ENCODE data around the gene WNT9B.

Gene WNT9B

DNA sequence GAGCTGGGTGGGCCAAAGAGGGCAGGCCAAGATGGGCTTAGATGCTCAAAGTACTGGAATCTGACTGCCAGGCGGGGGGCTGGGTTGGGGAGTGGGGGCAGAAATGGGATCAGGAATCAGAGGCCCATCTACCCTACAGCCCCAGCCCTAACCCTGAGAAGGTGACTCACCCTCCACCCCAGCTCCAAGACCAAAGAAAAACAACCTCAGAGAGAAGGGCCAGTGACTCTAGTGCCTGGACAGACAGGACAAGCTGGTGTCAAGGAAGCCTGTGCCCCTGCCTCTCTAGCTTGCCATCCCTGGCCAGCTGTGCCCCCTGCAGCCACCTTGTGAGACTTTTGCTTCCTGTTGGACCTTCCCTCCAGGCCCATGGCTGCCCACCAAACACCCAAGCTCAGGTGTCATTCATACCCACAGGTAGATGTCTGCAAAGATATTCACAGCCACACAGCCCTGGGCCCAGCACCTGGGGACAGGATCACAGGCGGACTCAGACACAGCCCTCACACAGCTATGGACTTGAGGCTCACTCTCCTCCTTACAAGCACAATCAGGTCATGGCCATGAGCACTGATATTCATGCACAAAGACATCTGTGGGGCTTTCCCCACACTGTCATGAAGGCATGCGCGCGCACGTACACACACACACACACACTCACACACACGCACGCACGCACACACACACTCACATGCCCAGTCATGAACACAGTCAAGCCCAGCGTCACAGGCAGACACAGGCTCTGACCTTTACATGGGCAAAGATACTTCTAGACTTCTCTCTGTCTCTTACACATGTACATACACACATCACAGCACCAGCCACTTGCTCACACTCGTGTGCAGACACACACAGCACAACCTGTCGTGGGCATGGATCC is 35.7 kb upstream of the WNT9B start:
- Histone ChIP-seq H3K4me1 (peaks cover 12% of the 10 kb centered on the region), H3K27me3 (peaks cover 74% of the 10 kb centered on the region)

GRCh38 chr17:46817151-46817900 is 34.1 kb upstream of the WNT9B start:
- TF ChIP-seq Cebpa-rat (IDR thresholded peaks at IDR 0.05) = no peak
- Histone ChIP-seq H3K27me3 (peaks cover 90% of the 10 kb centered on the region), H3K36me3 (no peaks in the 10 kb centered on the region), H4K20me1 (peaks cover 49% of the 10 kb centered on the region), H3K9ac (no peak overlapping the region), H3K4me2 (no peak overlapping the region), H3K4me3 (no peak overlapping the region), H3K27ac (no peak overlapping the region), H3K9me3 (no peaks in the 10 kb centered on the region), H3K4me1 (peaks cover 12% of the 10 kb centered on the region)

More for the DNA sequence above, 35.7 kb upstream of the WNT9B start:
- no peak for TF ChIP-seq Cebpa-rat (IDR thresholded peaks at IDR 0.05)
- Histone ChIP-seq H4K20me1 (peaks cover 36% of the 10 kb centered on the region), H3K9ac (no peak overlapping the region), H3K9me3 (no peaks in the 10 kb centered on the region), H3K4me3 (no peak overlapping the region), H3K27ac (no peak overlapping the region), H3K4me2 (no peak overlapping the region), H3K36me3 (no peaks in the 10 kb centered on the region)

- Histone ChIP-seq H3K4me1 (peaks cover 12% of the 10 kb centered on the region), H3K27ac (no peak overlapping the region), H3K4me2 (no peak overlapping the region), H3K36me3 (no peaks in the 10 kb centered on the region), H3K9me3 (no peaks in the 10 kb centered on the region), H3K9ac (no peak overlapping the region), H3K4me3 (no peak overlapping the region), H4K20me1 (peaks cover 49% of the 10 kb centered on the region), H3K27me3 (peaks cover 95% of the 10 kb centered on the region)
- no peak for TF ChIP-seq Cebpa-rat (IDR thresholded peaks at IDR 0.05)
Measured at GRCh38 chr17:46817901-46818209, 33.5 kb upstream of the WNT9B start.

DNA sequence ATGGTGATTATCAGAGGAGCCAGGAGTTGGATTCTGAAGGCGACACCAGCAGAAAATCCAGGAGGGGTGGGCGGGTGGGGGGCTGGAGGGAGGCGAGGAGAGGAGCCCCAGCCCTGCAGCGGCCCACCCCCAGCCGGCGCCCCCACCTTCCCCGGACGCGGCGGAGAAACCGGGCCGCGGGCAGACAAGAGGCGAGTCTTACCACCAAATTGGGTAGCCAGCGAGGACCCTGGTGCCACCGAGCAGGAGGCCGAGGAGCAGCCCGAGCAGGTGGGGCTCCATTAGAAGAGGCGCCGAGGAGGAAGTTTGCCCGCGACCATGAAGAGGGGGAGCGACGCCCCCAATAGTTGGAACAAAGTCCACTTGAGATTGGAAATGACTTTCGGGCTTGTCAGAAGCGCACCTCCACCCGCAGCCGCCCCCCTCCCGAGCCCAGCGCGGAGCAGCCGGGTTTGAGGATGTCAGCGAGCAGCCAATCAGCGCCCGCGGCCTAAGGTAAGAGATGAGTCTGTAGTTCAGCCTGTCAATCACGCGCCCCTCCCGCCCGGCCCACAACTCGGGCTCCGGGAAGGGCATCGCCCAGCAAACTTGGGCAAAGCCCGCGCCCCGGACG is 33.0 kb upstream of the WNT9B start, which contains the start of gene WNT3:
Gene WNT3 (minus strand): TSS at position 377 of the 613 bp plus-strand sequence. CDS start 95 bp downstream, at position 282.
- Histone ChIP-seq H3K4me2 (peak within 1 kb of the TSS; percentile 57), H3K9ac (no peak within 1 kb of the TSS), H3K9me3 (no peaks in the 10 kb centered on the region), H3K36me3 (no peaks in the 10 kb centered on the region), H3K27me3 (peaks cover 92% of the 10 kb centered on the region), H3K4me1 (peaks cover 12% of the 10 kb centered on the region), H3K27ac (no peak within 1 kb of the TSS), H3K4me3 (peak within 1 kb of the TSS; percentile 54), H4K20me1 (peaks cover 49% of the 10 kb centered on the region)
- TF ChIP-seq Cebpa-rat (IDR thresholded peaks at IDR 0.05) = no peak

DNA sequence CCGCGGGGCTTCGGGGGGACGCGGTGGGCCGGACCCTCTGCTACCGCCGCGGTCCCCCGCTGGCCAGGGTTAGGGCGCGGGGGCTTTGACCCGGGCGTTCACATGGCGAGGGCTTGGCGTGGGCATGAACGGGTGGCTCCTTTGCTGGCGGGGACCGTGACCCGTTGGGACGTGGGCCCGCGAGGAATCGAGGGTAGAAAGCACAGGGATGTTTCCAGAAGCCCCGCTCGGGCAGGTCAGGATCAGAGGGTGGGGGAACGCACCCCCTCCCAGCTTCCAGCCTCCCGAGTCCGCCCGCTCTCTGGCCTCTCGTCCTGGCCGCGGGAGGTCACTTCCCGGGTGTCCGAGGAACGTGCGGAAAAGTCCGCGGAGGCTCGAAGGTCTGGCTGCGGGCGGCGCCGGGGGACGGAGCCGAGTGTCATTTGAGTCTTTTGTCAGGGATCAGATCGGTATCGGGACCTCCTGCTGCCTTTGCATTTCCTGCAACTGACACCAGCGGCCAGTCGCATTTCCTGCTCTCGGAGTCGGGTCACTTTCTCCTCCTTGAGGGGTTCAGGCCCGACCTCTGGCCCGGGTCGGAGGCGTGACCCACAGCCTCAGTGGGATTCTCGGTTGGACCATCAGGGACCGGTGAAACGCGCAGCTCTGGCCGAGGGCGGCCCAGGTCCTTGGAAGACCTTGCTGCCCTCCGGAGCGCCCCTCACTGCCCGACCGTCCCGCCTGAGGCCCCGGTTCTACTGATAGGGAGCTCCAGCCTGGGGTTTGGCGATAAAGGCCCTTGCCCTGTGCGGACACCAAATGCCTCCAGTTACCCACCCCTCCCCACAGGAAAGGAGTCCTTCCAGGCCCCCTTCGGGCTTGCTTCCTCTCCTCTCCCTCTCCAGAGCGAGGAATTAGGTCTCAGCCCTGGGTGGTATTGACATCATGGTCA is 32.2 kb upstream of the WNT9B start:
- Histone ChIP-seq H3K4me1 (peaks cover 12% of the 10 kb centered on the region), H3K36me3 (no peaks in the 10 kb centered on the region), H3K4me3 (peak overlapping the region; percentile 54), H4K20me1 (peaks cover 49% of the 10 kb centered on the region), H3K9me3 (no peaks in the 10 kb centered on the region), H3K27me3 (peaks cover 85% of the 10 kb centered on the region), H3K9ac (no peak overlapping the region), H3K27ac (no peak overlapping the region), H3K4me2 (peak overlapping the region; percentile 57)
- no peak for TF ChIP-seq Cebpa-rat (IDR thresholded peaks at IDR 0.05)

- H3K4me3 ChIP-seq = no peak overlapping the region
- H3K36me3 ChIP-seq = no peaks in the 10 kb centered on the region
- no peak overlapping the region for H3K4me2 ChIP-seq
- TF ChIP-seq Cebpa-rat (IDR thresholded peaks at IDR 0.05) = no peak
- no peak overlapping the region for H3K27ac ChIP-seq
- peaks cover 79% of the 10 kb centered on the region for H3K27me3 ChIP-seq
- H3K4me1 ChIP-seq = peaks cover 12% of the 10 kb centered on the region
- no peaks in the 10 kb centered on the region for H3K9me3 ChIP-seq
- H4K20me1 ChIP-seq = peaks cover 49% of the 10 kb centered on the region
- no peak overlapping the region for H3K9ac ChIP-seq
Measured at GRCh38 chr17:46819906-46820351, 31.5 kb upstream of the WNT9B start.

- no peaks in the 10 kb centered on the region for H3K36me3 ChIP-seq
- H3K27me3 ChIP-seq = peaks cover 70% of the 10 kb centered on the region
- no peaks in the 10 kb centered on the region for H3K9me3 ChIP-seq
- peaks cover 49% of the 10 kb centered on the region for H4K20me1 ChIP-seq
- no peak overlapping the region for H3K4me2 ChIP-seq
- H3K27ac ChIP-seq = no peak overlapping the region
- H3K4me3 ChIP-seq = no peak overlapping the region
- no peak overlapping the region for H3K9ac ChIP-seq
- H3K4me1 ChIP-seq = peaks cover 12% of the 10 kb centered on the region
- no peak for TF ChIP-seq Cebpa-rat (IDR thresholded peaks at IDR 0.05)
Measured at GRCh38 chr17:46820592-46821450, 30.6 kb upstream of the WNT9B start.
